DOHH2 (cell line): ENCODE data around the gene CRYBA2.

Experiments used
- EZH2phosphoT487 ChIP-seq: fragments of 200-600 bp; sonication (generic); IDR thresholded peaks from 2 replicates; pipeline ENCODE4 v1.6.1; 2017; ENCODE audit warnings: borderline replicate concordance, mild to moderate bottlenecking, antibody characterized with exemption, low read length, moderate library complexity, mixed read lengths
- TF ChIP-seq, protein P1 (sequence below): fragments of 200-600 bp; sonication (generic); IDR thresholded peaks from one replicate; pipeline ENCODE4 v1.5.1; 2014; ENCODE audit warnings: antibody characterized with exemption, mild to moderate bottlenecking, low read depth, low read length; ENCODE audit not compliant: poor library complexity, severe bottlenecking

DNA sequence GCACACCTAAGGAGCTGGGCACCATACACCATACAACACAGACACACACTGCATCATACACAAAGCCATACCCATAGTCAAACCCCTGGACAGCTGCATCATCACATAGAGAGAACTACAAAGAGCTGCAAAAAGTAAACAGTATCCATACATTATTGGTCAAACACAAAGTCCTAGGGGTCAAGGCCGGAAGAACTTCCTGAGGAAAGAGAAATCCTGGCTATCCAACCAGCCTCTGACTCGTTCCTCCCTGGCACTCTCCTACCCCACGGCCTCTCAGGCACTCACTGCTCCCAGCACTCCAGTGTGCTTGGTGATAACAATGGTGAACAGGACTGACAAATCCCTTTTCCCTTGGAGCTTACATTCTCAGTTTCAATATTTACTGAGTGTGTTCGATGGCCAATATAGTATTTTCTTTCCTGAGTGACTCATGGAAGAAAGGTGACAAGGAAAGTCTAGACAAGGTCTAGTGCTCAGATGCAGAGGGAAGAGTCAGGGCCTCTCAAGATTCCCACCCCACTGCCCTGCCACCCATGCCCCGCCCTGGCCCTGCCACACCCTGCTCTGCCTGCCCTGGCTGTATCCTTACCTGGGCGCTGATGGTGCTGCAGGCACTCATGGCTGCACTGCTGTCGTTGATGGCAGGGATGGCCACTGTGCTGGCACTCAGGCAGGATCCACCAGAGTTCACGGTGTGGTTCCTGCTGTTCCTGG is 44.7 kb upstream of the CRYBA2 start:
- TF ChIP-seq, protein P1, sequence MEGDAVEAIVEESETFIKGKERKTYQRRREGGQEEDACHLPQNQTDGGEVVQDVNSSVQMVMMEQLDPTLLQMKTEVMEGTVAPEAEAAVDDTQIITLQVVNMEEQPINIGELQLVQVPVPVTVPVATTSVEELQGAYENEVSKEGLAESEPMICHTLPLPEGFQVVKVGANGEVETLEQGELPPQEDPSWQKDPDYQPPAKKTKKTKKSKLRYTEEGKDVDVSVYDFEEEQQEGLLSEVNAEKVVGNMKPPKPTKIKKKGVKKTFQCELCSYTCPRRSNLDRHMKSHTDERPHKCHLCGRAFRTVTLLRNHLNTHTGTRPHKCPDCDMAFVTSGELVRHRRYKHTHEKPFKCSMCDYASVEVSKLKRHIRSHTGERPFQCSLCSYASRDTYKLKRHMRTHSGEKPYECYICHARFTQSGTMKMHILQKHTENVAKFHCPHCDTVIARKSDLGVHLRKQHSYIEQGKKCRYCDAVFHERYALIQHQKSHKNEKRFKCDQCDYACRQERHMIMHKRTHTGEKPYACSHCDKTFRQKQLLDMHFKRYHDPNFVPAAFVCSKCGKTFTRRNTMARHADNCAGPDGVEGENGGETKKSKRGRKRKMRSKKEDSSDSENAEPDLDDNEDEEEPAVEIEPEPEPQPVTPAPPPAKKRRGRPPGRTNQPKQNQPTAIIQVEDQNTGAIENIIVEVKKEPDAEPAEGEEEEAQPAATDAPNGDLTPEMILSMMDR: no peak
- TF ChIP-seq EZH2phosphoT487: no peak
